Smooth muscle cell of the pulmonary artery (primary cell): ENCODE measurements around the gene TCEAL8. TPM values are rescaled to one million over a fixed set of nuclear protein-coding genes. Genes with fewer than 3 reads are reported as not detected.

Source experiments
- total RNA-seq: library from RNA; depleted of rRNA; stranded (reverse); fragments of >200 nt; gene quantifications from 2 replicates; pipeline ENCODE4 v1.2.3, GENCODE V29; 2014

Gene TCEAL8, protein sequence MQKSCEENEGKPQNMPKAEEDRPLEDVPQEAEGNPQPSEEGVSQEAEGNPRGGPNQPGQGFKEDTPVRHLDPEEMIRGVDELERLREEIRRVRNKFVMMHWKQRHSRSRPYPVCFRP
- total RNA-seq = 66.0 and 102 TPM in 2 replicates

DNA sequence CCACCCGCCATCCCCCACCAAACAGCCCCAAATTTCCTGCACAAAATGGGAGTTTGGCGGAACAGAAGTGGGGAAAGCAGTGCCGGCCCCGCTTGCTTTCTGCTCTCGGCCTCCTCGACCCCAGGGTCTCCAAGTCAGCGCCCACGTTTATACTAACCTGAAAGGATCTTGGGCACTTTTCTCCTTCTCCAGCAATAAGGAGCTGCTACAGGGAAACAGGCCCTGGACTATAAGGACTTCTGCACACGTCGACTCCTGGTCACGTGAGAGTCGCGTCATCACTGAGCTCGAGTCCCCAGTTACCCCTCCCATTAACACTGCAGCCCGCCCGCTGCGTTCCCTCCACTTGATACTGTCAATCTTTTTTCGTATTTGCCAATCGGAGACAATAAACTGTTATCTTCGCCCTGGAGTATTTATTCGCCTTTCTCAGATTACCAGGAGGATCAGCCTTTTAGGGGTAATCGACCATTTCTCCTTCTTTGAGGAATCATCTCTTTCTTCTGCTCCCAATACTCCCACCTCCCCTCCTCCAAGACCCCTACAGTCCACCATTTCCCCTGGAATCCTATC is at the start of gene TCEAL8:
Gene TCEAL8 (minus strand): TSS at position 235 of the 573 bp plus-strand sequence. CDS start 1,176 bp downstream, outside the sequence.

DNA sequence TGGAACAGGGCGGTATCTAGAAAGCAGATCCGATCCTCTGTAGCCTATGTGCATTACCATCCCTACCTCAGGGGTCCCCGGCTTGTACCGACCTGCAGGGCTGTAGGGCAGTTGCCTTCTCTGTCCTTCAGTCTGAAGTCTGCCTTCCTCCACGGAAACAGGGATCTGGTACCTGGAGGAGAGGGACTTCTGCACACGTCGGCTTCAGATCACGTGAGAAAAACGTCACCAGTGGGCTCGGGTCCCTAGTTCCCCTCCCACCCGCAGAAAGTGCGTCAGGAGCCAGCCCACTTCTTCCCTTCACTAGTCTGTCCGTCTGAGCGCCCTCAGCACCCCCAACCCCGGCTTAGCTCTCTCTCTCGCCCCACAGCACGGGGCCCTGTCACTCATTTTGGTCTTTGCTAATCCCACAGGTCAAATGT is 21.6 kb upstream of the TCEAL8 start, which contains the start of gene TCEAL5:
Gene TCEAL5 (minus strand): TSS at position 170 of the 422 bp plus-strand sequence. CDS start 2,187 bp downstream, outside the sequence.

DNA sequence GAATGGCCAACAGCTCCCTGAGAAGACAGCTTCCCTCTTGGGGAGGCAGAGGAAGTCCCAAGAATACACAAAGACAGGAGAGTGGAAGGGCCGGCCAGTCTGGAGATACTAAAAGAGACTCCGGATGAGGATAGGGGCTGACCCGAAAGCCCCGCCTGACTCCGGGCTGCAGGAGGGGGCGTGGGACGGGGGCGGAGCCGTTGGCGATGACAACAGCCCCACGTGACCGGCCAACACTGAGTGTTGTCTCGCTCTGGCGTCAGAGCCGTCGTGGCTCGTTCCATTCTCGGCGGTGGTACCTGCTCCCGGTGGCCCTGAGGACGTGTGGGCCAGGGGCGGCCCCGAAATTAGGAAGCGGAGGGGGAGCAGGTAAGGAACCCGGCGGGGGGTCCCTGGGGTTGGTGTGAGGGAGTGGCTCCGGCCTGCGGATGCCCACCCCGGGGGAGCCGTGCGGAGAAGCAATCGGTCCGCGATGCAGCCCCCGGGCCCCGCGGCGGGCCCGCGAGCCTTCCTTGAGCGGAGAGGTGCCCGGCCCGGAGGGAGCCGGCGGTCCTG is 40.0 kb downstream of the TCEAL8 start, which contains the start of gene BEX4:
Gene BEX4 (plus strand): TSS at position 239 of the 555 bp plus-strand sequence. CDS start 1,046 bp downstream, outside the sequence.

Other genes with a start within 250 kb of the TCEAL8 start
- 8.7 and 12.6 TPM in 2 replicates for gene BEX1, start 191.0 kb downstream of the TCEAL8 start, total RNA-seq
- 0.07 TPM in 1 of 2 replicates, not detected in the other for gene NXF3, start 162.0 kb downstream of the TCEAL8 start, total RNA-seq
- gene BEX4, start 40.0 kb downstream of the TCEAL8 start, total RNA-seq = 14.8 and 16.8 TPM in 2 replicates
- not detected in 2 replicates for gene TCEAL5, start 21.6 kb upstream of the TCEAL8 start, total RNA-seq
- 1.0 and 1.9 TPM in 2 replicates for gene BEX2, start 55.8 kb upstream of the TCEAL8 start, total RNA-seq
- 19.9 and 31.7 TPM in 2 replicates for gene TCEAL7, start 75.1 kb upstream of the TCEAL8 start, total RNA-seq
- gene TCEAL9, start 101.4 kb upstream of the TCEAL8 start, total RNA-seq = 73.2 and 92.0 TPM in 2 replicates
- 210 and 275 TPM in 2 replicates for gene BEX3, start 121.4 kb upstream of the TCEAL8 start, total RNA-seq